HG03442 (cell line): ENCODE data around the gene SLC7A8.
"Not testable (repeated sequence)": the region's sequence is repeated elsewhere in the genome, so short reads cannot be mapped to it uniquely, and the experiment has no call there.

Source experiments
- ATAC-seq: cut with Tn5 transposase; IDR thresholded peaks from one replicate; pipeline ENCODE4 v1.9.1; 2021; ENCODE audit warnings: mild to moderate bottlenecking, moderate library complexity; ENCODE audit not compliant: unreplicated experiment

The SLC7A8 gene

GRCh38 chr14:23117371-23118020, 66.0 kb downstream of the SLC7A8 start:
- no peak for ATAC-seq

GRCh38 chr14:23115918-23116317, 67.5 kb downstream of the SLC7A8 start:
- ATAC-seq, result no peak

- ATAC-seq, result no peak
These were observed 68.3 kb downstream of the SLC7A8 start for GRCh38 chr14:23115039-23115731.

GRCh38 chr14:23114669-23115038, 68.8 kb downstream of the SLC7A8 start:
- ATAC-seq, result no peak

GRCh38 chr14:23114120-23114458, 69.4 kb downstream of the SLC7A8 start:
- no peak for ATAC-seq

GRCh38 chr14:23113431-23114119, 69.9 kb downstream of the SLC7A8 start:
- no peak for ATAC-seq

- no peak for ATAC-seq
These were observed 70.9 kb downstream of the SLC7A8 start for GRCh38 chr14:23112359-23113178.

- ATAC-seq, result no peak
These were observed 72.7 kb downstream of the SLC7A8 start for GRCh38 chr14:23110579-23111365.

- no peak for ATAC-seq
These were observed 73.7 kb downstream of the SLC7A8 start for GRCh38 chr14:23109769-23110168.

GRCh38 chr14:23108169-23108568, 75.3 kb downstream of the SLC7A8 start:
- not testable (repeated sequence) for ATAC-seq

- not testable (repeated sequence) for ATAC-seq
These were observed 75.8 kb downstream of the SLC7A8 start for GRCh38 chr14:23107620-23108019.

GRCh38 chr14:23106747-23107045, 76.8 kb downstream of the SLC7A8 start:
- no peak for ATAC-seq

- no peak for ATAC-seq
These were observed 78.1 kb downstream of the SLC7A8 start for GRCh38 chr14:23105348-23105824.

- no peak for ATAC-seq
These were observed 78.7 kb downstream of the SLC7A8 start, which contains the start of gene CIROP for GRCh38 chr14:23104591-23105347. CIROP (minus strand) TSS chr14:23104989; CDS start chr14:23104920, 69 bp downstream.

- no peak for ATAC-seq
These were observed 79.3 kb downstream of the SLC7A8 start for GRCh38 chr14:23104070-23104590.

GRCh38 chr14:23103581-23103980, 79.9 kb downstream of the SLC7A8 start:
- no peak for ATAC-seq

- no peak for ATAC-seq
These were observed 80.7 kb downstream of the SLC7A8 start for GRCh38 chr14:23102801-23103200.

GRCh38 chr14:23101986-23102625, 81.4 kb downstream of the SLC7A8 start:
- no peak for ATAC-seq
